Endothelial cell of umbilical vein (primary cell): ENCODE measurements around the gene ZFYVE9. TPM values are rescaled to one million over a fixed set of nuclear protein-coding genes. Genes with fewer than 3 reads are reported as not detected.
A peak's percentile ranks its signal among the peaks of the same experiment; 100 is the strongest.

Experiments
- BruUV-seq: library from RNA; stranded (reverse); fragments of 400-500 nt; replicated peaks from 2 replicates; lab custom pipeline; 2021; lab: Mats Ljungman, UMichigan
- CTCF ChIA-PET: fragments of 300-600, 350-600 bp; sonication (Branson Sonifier 250); formaldehyde crosslinking; loops from one replicate; lab custom pipeline; 2021; ENCODE audit warnings: antibody characterized with exemption, inconsistent platforms; lab: Charles Lee
- POLR2A ChIA-PET: fragments of 300-600, 350-600 bp; sonication (Branson Sonifier 250); formaldehyde crosslinking; loops from one replicate; lab custom pipeline; 2021; ENCODE audit warnings: antibody characterized with exemption, inconsistent platforms; lab: Charles Lee
- DNase-seq: peaks from one replicate; pipeline ENCODE4 v3.0.0-alpha.2; 2011; ENCODE audit warnings: low read depth, low spot score
- FAIRE-seq: peaks from 2 replicates; lab custom pipeline; 2011; peaks lifted over from hg19 to GRCh38; lab: Jason Lieb, UNC
- H2AFZ ChIP-seq: 2 replicates; pipeline ENCODE4 v1.6.0; 2012; ENCODE audit warnings: low read depth, low read length, control low read depth, inconsistent platforms
- H3K27ac ChIP-seq: 2 replicates; pipeline ENCODE4 v1.5.1; 2011; ENCODE audit warnings: low read depth, mild to moderate bottlenecking, control low read depth, low read length, moderate library complexity; ENCODE audit not compliant: insufficient read depth
- H3K27me3 ChIP-seq, 2 experiments: 2 replicates each; pipeline versions ENCODE4 v1.6.0 to v1.6.1; 2011; ENCODE audit warnings: low read length in 2 of 2, mixed read lengths in 1 of 2; ENCODE audit not compliant: control insufficient read depth in 2 of 2, insufficient read depth in 2 of 2
- H3K36me3 ChIP-seq, 2 experiments: 2 replicates in 1 of 2; 3 replicates in 1 of 2; pipeline ENCODE4 v1.5.1; 2011; ENCODE audit warnings: low read length in 2 of 2, mild to moderate bottlenecking in 1 of 2, moderate library complexity in 1 of 2; ENCODE audit not compliant: control insufficient read depth in 2 of 2, insufficient read depth in 2 of 2; ENCODE audit errors: extremely low read depth in 1 of 2
- H3K4me1 ChIP-seq: 3 replicates; pipeline ENCODE4 v1.5.1; 2011; ENCODE audit warnings: mild to moderate bottlenecking, low read length; ENCODE audit not compliant: control insufficient read depth, insufficient read depth; ENCODE audit errors: extremely low read depth
- H3K4me2 ChIP-seq: 2 replicates; pipeline ENCODE4 v1.6.1; 2011; ENCODE audit warnings: low read length, control low read depth, mixed read lengths; ENCODE audit not compliant: insufficient read depth
- H3K4me3 ChIP-seq, 3 experiments: fragments of 200-600 bp in 1 of 3; sonication (generic), shearing (Covaris generic) in 1 of 3; replicated peaks in 1 of 3; 2 replicates each; pipeline ENCODE4 v1.5.1; 2011 to 2016; ENCODE audit warnings: control low read depth in 3 of 3, low read length in 3 of 3, mild to moderate bottlenecking in 2 of 3, inconsistent platforms in 1 of 3, low read depth in 1 of 3, moderate library complexity in 1 of 3; ENCODE audit not compliant: insufficient read depth in 1 of 3
- H3K79me2 ChIP-seq: 2 replicates; pipeline ENCODE4 v1.6.0; 2012; ENCODE audit warnings: low read length, inconsistent platforms; ENCODE audit not compliant: control insufficient read depth, insufficient read depth
- H3K9ac ChIP-seq: replicated peaks from 2 replicates; pipeline ENCODE3; 2011; ENCODE audit warnings: low read length, control low read depth; ENCODE audit not compliant: insufficient read depth; ENCODE audit errors: extremely low read depth
- H3K9me1 ChIP-seq: replicated peaks from 3 replicates; pipeline ENCODE4 v1.6.0; 2011; ENCODE audit warnings: mild to moderate bottlenecking, low read length; ENCODE audit not compliant: control insufficient read depth, insufficient read depth; ENCODE audit errors: extremely low read depth
- H3K9me3 ChIP-seq: replicated peaks from 2 replicates; pipeline ENCODE4 v1.5.1; 2012; ENCODE audit warnings: low read length, inconsistent platforms; ENCODE audit not compliant: control insufficient read depth, insufficient read depth
- H4K20me1 ChIP-seq: replicated peaks from 2 replicates; pipeline ENCODE3; 2011; ENCODE audit warnings: mild to moderate bottlenecking, low read length; ENCODE audit not compliant: control insufficient read depth, insufficient read depth; ENCODE audit errors: extremely low read depth
- CTCF ChIP-seq, 2 donors: IDR thresholded peaks; 1 replicate in 1 of 2; 2 replicates in 1 of 2; pipeline ENCODE4 v1.5.1; 2011; ENCODE audit warnings: low read length in 2 of 2, mild to moderate bottlenecking in 2 of 2, moderate library complexity in 2 of 2, control low read depth in 1 of 2, inconsistent platforms in 1 of 2, low read depth in 1 of 2; ENCODE audit not compliant: insufficient read depth in 1 of 2; ENCODE audit errors: extremely low read depth in 1 of 2
- EZH2 ChIP-seq: IDR thresholded peaks from 2 replicates; pipeline ENCODE4 v1.6.1; 2012; ENCODE audit warnings: borderline replicate concordance, low read depth, mild to moderate bottlenecking, moderate library complexity, low read length, inconsistent platforms; ENCODE audit not compliant: severe bottlenecking
- FOS ChIP-seq: IDR thresholded peaks from 2 replicates; pipeline ENCODE4 v1.6.1; 2011; ENCODE audit warnings: mild to moderate bottlenecking, low read length, moderate library complexity, borderline replicate concordance; ENCODE audit not compliant: insufficient read depth
- GATA2 ChIP-seq: IDR thresholded peaks from 2 replicates; pipeline ENCODE4 v1.7.0; 2011; ENCODE audit warnings: low read depth, mild to moderate bottlenecking, moderate library complexity, mixed read lengths, low read length; ENCODE audit not compliant: insufficient read length, insufficient read depth
- JUN ChIP-seq: IDR thresholded peaks from 2 replicates; pipeline ENCODE4 v1.6.1; 2011; ENCODE audit warnings: borderline replicate concordance, low read depth; ENCODE audit not compliant: insufficient read length, insufficient read depth
- MAX ChIP-seq: IDR thresholded peaks from 2 replicates; pipeline ENCODE4 v1.6.1; 2011; ENCODE audit not compliant: insufficient read depth, insufficient read length
- MYC ChIP-seq: IDR thresholded peaks from one replicate; pipeline ENCODE4 v1.6.1; 2011; ENCODE audit warnings: mild to moderate bottlenecking, low read depth, low read length
- POLR2AphosphoS5 ChIP-seq: IDR thresholded peaks from 2 replicates; pipeline ENCODE4 v1.6.1; 2012; ENCODE audit warnings: low read depth, mild to moderate bottlenecking, control low read depth, low read length, moderate library complexity; ENCODE audit not compliant: insufficient read depth
- dilution Hi-C: fragments of 300-500 bp; cut with MboI; formaldehyde crosslinking; loops from one replicate; pipeline ENCODE4 v1.15.0; 2019; ENCODE audit warnings: low sequenced_read_pairs; ENCODE audit not compliant: extremely low pct_ligation_motif_present
- intact Hi-C: fragments of 100-400 bp; cut with micrococcal nuclease; formaldehyde crosslinking; loops from one replicate; pipeline ENCODE4 v1.10.0; 2022
- polyA plus RNA-seq, 4 experiments: library from polyadenylated mRNA; depleted of rRNA in 3 of 4; stranded (reverse) in 3 of 4; unstranded in 1 of 4; fragments of >200 nt; gene quantifications; 2 replicates each; pipeline versions ENCODE4 v1.2.1 to v1.2.3, GENCODE V29; 2011 to 2012; ENCODE audit warnings: missing spikeins in 1 of 4
- total RNA-seq: library from RNA; stranded (reverse); gene quantifications from 2 replicates; pipeline ENCODE4 v1.2.3, GENCODE V29; 2021

The ZFYVE9 gene
- total and polyA plus RNA-seq, 2 donors (not counting 3 experiments of a cell fraction or from before 2014, with no cell fraction given), result 4.1 to 16.8 TPM

- ChIA-PET CTCF (interaction anchor here (1.1 to 1.2 kb wide), 2 partner anchors 57 to 92 kb away, joined by 3 to 5 read pairs; no protein-coding TSS in a partner anchor), POLR2A (no interaction called here)
- Histone ChIP-seq H3K9me3 (no peaks in the 10 kb centered on the region), H3K9me1 (no peaks in the 10 kb centered on the region), H3K4me3 (peak overlapping the region in 1 of 3 experiments; percentile 6), H3K9ac (no peak overlapping the region), H3K4me2 (peak overlapping the region; percentile 93), H2AFZ (no peak overlapping the region), H3K27me3 (no peaks in the 10 kb centered on the region), H3K79me2 (no peaks in the 10 kb centered on the region), H3K36me3 (peaks cover 0 to 2% of the 10 kb centered on the region in 2 experiments), H3K4me1 (peaks cover 41% of the 10 kb centered on the region), H3K27ac (peak overlapping the region; percentile 2), H4K20me1 (no peaks in the 10 kb centered on the region)
- no peak for TF ChIP-seq MAX
- peak; percentile 88 for TF ChIP-seq GATA2
- TF ChIP-seq JUN, result no peak
- TF ChIP-seq MYC, result no peak
- no peak for TF ChIP-seq CTCF (IDR thresholded peaks at IDR 0.05; ENCODE audit: extremely low read depth in 1 of 2, insufficient read depth in 1 of 2, low read depth in 1 of 2, low read length in 2 of 2)
- TF ChIP-seq EZH2, result no peak
- TF ChIP-seq POLR2AphosphoS5, result no peak
- no peak for TF ChIP-seq FOS
- no TSS peak for BruUV-seq
- intact Hi-C loops, result no loop called here
- no peak for DNase-seq
- no peak for FAIRE-seq
- dilution Hi-C loops, result no loop called here
Observed at GRCh38 chr1:52238887-52239707, 97.2 kb downstream of the ZFYVE9 start.
